Suprapubic skin (tissue), 3 donors: ENCODE data around the gene SH3PXD2B.

Source experiments
- EP300 ChIP-seq: sonication (generic); formaldehyde crosslinking; IDR thresholded peaks from one replicate; pipeline ENCODE4 v1.6.1; 2017; ENCODE audit warnings: antibody characterized with exemption
- POLR2A ChIP-seq, 2 donors: fragments of 450-650 bp; IDR thresholded peaks; one replicate each; pipeline ENCODE4 v1.6.1; 2017; ENCODE audit warnings: antibody characterized with exemption in 2 of 2, mild to moderate bottlenecking in 2 of 2, moderate library complexity in 2 of 2
- TF ChIP-seq, protein P1 (sequence below), 2 donors: fragments of 200-600 bp in 1 of 2; fragments of 450-650 bp in 1 of 2; sonication (generic) in 1 of 2; IDR thresholded peaks; one replicate each; pipeline ENCODE4 v1.5.1; 2016 to 2019; ENCODE audit warnings: antibody characterized with exemption in 2 of 2, mild to moderate bottlenecking in 1 of 2, moderate library complexity in 1 of 2

DNA sequence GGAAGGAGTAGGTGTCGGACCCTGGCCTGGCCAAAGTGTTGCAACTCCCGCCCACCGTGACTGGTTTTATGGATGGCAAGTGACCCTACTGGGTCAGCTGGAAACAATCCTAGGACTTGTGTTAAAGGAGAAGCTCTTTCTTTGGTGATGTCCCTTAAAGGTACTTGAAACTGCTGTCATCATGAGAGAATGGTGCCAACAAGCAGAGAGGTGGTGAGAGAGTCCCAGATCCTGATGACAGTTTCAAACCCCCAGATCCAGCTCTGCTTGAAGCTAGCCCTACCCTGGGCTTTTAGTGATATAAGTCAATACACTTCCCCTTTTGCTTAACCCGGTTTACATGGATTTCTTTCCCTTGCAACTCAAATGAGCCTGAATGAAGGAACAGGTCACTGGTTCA, 98.3 kb downstream of the SH3PXD2B start:
- TF ChIP-seq, protein P1, sequence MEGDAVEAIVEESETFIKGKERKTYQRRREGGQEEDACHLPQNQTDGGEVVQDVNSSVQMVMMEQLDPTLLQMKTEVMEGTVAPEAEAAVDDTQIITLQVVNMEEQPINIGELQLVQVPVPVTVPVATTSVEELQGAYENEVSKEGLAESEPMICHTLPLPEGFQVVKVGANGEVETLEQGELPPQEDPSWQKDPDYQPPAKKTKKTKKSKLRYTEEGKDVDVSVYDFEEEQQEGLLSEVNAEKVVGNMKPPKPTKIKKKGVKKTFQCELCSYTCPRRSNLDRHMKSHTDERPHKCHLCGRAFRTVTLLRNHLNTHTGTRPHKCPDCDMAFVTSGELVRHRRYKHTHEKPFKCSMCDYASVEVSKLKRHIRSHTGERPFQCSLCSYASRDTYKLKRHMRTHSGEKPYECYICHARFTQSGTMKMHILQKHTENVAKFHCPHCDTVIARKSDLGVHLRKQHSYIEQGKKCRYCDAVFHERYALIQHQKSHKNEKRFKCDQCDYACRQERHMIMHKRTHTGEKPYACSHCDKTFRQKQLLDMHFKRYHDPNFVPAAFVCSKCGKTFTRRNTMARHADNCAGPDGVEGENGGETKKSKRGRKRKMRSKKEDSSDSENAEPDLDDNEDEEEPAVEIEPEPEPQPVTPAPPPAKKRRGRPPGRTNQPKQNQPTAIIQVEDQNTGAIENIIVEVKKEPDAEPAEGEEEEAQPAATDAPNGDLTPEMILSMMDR (IDR thresholded peaks at IDR 0.05) = no peak
- TF ChIP-seq EP300 (no peak), POLR2A (IDR thresholded peaks at IDR 0.05) (no peak)
